Central memory CD8-positive, alpha-beta T cell (primary cell): Measurements from ENCODE around the gene LRP3.

ENCODE experiments used
- ATAC-seq: fragments of 150-1000 bp; cut with Tn5 transposase; replicated peaks from 2 replicates; pipeline ENCODE4 v1.10.0; 2022; ENCODE audit warnings: mild to moderate bottlenecking, moderate FRiP score, moderate number of reproducible peaks; ENCODE audit not compliant: poor library complexity, severe bottlenecking; ENCODE audit errors: extremely low read depth
- DNase-seq, 2 donors: peaks; one replicate each; pipeline ENCODE4 v3.0.0; 2021; ENCODE audit warnings: low spot score in 2 of 2
- H3K27ac Mint-ChIP-seq: one replicate; pipeline ENCODE4 v1.8.0; 2022; ENCODE audit warnings: low read depth, mild to moderate bottlenecking, moderate library complexity, mixed read lengths
- H3K27me3 Mint-ChIP-seq: one replicate; pipeline ENCODE4 v1.8.0; 2022; ENCODE audit warnings: mixed read lengths
- H3K36me3 Mint-ChIP-seq: one replicate; pipeline ENCODE4 v1.8.0; 2022; ENCODE audit warnings: mild to moderate bottlenecking, moderate library complexity, mixed read lengths; ENCODE audit not compliant: insufficient read depth
- H3K4me1 Mint-ChIP-seq: one replicate; pipeline ENCODE4 v1.8.0; 2022; ENCODE audit warnings: mixed read lengths
- H3K4me3 Mint-ChIP-seq: one replicate; pipeline ENCODE4 v1.8.0; 2022; ENCODE audit warnings: mild to moderate bottlenecking, moderate library complexity, mixed read lengths
- H3K9me3 Mint-ChIP-seq: one replicate; pipeline ENCODE4 v1.8.0; 2022; ENCODE audit warnings: mixed read lengths

LRP3 gene

GRCh38 chr19:33199441-33200265, 5.5 kb downstream of the LRP3 start:
- no peak for DNase-seq
- H3K9me3 Mint-ChIP-seq = no peaks in the 10 kb centered on the region
- H3K27me3 Mint-ChIP-seq = peaks cover 17% of the 10 kb centered on the region
- no peak overlapping the region for H3K4me3 Mint-ChIP-seq
- no peak overlapping the region for H3K27ac Mint-ChIP-seq
- ATAC-seq = no peak
- no peaks in the 10 kb centered on the region for H3K4me1 Mint-ChIP-seq
- H3K36me3 Mint-ChIP-seq = no peaks in the 10 kb centered on the region

DNA sequence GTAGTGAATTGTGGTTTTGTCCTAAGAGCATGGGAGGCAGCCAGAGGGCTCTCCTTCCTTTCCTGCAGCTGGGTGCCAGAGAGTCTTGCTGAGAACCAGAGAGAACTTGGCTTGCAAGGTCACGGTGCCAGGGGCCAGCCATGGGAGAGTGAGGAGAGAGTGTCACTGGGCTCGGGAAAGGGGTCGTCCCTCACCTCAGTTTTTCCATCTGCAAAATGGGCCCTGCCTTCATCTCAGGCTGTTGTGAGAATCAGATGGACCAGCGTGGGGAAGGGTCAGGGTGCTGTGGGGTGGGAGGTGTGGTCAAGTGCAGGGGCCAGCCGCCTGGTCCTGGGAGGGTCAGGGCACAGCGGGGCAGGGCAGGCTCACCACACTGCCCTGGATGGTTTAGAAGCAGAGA, 7.3 kb downstream of the LRP3 start:
- DNase-seq (no peak), ATAC-seq (no peak)
- no peaks in the 10 kb centered on the region for H3K9me3 Mint-ChIP-seq
- H3K36me3 Mint-ChIP-seq = no peaks in the 10 kb centered on the region
- peaks cover 7% of the 10 kb centered on the region for H3K27me3 Mint-ChIP-seq
- H3K4me1 Mint-ChIP-seq = no peaks in the 10 kb centered on the region
- no peak overlapping the region for H3K27ac Mint-ChIP-seq
- no peak overlapping the region for H3K4me3 Mint-ChIP-seq

DNA sequence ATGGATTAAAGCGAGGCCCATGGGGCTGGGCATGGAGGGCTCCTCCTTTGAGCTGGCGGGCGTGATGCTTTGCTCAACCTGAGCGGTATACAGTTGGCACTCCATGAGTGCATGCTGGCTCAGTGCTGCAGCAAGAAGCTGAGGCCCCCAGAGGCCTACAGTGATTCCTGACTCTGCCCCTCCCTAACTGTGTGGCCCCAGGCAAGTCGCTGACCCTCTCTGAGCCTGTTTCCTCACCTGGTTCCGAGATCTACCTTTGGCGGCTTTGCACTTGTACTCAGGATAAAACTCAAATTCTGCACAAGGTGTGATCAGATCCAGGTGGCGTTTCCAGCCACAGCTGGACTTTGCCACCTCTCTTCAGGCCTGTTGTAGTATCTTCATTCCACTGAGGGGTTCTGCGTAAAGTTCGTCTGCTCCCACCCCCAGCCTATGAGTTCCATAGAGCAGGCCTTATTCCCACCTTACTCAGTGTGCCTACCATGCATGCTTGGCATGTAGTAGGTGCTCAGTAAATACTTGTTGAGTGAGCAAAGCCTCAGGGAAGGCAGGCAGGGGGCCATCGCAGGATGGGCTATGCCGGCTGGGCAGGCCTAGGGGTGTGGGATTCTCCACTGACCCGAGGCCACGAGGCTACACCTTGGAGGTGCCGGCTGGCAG, 7.9 kb downstream of the LRP3 start:
- H3K36me3 Mint-ChIP-seq = no peaks in the 10 kb centered on the region

DNA sequence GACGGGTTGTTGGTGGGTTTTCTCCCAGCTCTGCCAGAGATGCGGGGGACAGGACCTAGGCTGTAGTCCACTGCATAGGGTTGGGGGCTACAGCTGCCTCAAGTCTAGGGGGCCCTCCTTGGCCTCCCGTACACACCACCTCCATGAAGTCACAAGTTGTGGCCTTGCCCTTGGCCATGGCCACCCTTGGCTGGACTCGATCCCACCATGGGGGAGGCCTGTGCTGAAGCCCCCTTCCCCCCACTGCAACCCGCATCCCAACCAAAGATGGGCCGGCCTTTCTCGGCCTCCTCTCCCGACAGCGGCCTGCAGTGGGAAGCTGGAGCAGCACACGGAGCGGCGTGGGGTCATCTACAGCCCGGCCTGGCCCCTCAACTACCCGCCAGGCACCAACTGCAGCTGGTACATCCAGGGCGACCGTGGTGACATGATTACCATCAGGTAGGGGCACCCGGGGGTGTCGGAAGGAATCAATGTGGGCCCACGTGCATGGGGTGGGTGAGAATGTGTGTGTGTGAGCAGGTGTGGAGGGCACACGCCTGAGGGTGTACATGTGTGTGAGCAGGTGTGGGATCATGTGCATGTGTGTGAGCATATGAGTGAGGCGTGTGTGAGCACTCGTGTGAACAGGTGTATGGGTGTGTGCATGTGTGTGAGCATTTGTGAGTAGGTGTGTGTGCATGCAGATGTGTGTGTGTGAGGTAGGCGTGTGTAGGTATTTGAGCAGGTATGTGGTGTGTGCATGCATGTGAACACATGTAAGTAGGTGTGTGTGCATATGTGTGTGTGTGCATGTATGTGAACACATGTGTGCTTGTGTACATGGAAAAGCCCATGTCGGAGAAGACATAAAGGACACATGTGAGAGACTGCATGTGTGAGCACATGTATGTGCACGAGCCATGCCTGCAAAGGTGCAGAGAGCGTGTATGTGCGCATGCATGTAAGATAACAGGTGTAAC, 8.7 kb downstream of the LRP3 start:
- no peak for ATAC-seq
- no peaks in the 10 kb centered on the region for H3K36me3 Mint-ChIP-seq

More for the DNA sequence above, 7.9 kb downstream of the LRP3 start:
- no peak for DNase-seq
- Mint-ChIP-seq H3K27me3 (peaks cover 1% of the 10 kb centered on the region), H3K9me3 (no peaks in the 10 kb centered on the region), H3K4me1 (no peaks in the 10 kb centered on the region), H3K27ac (no peak overlapping the region), H3K4me3 (no peak overlapping the region)
- no peak for ATAC-seq

DNA sequence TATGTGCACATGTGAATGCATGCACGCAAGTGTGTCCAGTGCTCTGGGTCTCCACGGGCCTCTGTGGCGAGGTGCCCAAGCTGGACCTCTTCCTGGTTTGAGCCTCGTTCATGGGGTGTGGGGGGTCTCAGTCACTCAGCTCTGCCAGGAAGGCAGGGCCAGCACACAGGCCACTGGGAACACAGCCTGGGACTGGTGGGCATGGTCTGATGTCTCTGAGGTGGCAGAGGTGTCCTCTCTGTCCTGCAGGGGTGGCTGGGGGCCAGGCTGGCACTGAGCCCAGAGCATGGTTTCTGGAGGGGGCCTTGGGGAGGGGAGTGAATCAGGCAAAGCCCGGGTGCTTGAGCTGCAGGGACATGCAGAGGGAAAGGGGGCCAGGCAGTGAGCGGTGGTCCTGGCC, 9.4 kb downstream of the LRP3 start:
- no peak for ATAC-seq
- no peaks in the 10 kb centered on the region for H3K36me3 Mint-ChIP-seq
- DNase-seq = no peak
- no peaks in the 10 kb centered on the region for H3K4me1 Mint-ChIP-seq
- H3K27me3 Mint-ChIP-seq = no peaks in the 10 kb centered on the region
- no peak overlapping the region for H3K27ac Mint-ChIP-seq
- H3K9me3 Mint-ChIP-seq = no peaks in the 10 kb centered on the region
- H3K4me3 Mint-ChIP-seq = no peak overlapping the region

More for the DNA sequence above, 8.7 kb downstream of the LRP3 start:
- H3K27me3 Mint-ChIP-seq = no peaks in the 10 kb centered on the region
- no peak overlapping the region for H3K27ac Mint-ChIP-seq
- no peaks in the 10 kb centered on the region for H3K4me1 Mint-ChIP-seq
- no peak for DNase-seq
- no peak overlapping the region for H3K4me3 Mint-ChIP-seq
- H3K9me3 Mint-ChIP-seq = no peaks in the 10 kb centered on the region

DNA sequence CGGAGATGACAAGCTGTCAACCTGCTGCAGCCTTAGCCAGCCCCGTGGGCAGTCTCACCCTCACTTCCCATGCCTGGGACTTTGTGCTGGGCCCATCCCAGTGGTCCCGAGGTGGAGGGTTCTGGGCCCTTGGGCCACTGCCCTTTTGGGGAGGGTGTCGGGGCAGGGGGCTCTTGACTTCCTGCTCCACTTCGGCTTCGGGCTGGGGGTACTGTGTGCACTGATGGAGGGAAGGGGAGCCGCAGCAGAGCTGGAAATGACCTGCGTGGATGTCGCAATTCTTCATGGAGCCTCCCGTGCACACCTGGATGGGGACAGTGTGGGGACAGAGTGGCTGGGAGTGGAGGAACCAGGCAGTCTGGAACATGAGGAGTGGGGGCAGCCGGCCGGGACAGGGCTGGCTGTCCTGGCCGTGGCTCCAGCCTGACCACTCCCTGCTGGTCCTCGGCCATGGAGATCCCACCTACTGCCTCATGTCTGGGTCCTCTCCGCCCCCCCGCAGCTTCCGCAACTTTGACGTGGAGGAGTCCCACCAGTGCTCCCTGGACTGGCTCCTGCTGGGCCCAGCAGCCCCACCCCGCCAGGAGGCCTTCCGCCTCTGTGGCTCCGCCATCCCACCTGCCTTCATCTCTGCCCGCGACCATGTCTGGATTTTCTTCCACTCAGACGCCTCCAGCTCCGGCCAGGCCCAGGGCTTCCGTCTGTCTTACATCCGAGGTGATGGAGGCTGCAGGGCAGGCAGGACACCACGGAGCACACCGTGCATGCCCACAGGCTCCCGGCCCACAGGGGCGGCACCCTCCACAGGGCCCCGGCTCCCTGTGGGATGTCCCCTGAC, 10.2 kb downstream of the LRP3 start:
- no peak overlapping the region for H3K4me3 Mint-ChIP-seq
- ATAC-seq (no peak), DNase-seq (no peak)
- H3K36me3 Mint-ChIP-seq = no peaks in the 10 kb centered on the region
- H3K4me1 Mint-ChIP-seq = no peaks in the 10 kb centered on the region
- no peak overlapping the region for H3K27ac Mint-ChIP-seq
- H3K9me3 Mint-ChIP-seq = no peaks in the 10 kb centered on the region
- no peaks in the 10 kb centered on the region for H3K27me3 Mint-ChIP-seq

DNA sequence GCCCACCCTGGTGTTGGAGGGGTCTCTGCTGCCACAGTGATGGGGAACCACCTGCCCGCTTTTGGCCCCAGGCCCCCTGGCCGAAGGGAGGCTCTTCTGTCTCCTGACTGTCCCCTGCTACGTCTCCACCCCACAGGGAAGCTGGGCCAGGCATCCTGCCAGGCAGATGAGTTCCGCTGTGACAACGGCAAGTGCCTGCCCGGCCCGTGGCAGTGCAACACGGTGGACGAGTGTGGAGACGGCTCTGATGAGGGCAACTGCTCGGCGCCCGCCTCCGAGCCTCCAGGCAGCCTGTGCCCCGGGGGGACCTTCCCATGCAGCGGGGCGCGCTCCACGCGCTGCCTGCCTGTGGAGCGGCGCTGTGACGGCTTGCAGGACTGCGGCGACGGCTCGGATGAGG, 11.0 kb downstream of the LRP3 start:
- H3K36me3 Mint-ChIP-seq = no peaks in the 10 kb centered on the region
- H3K4me1 Mint-ChIP-seq = no peaks in the 10 kb centered on the region
- DNase-seq (no peak), ATAC-seq (no peak)
- H3K27me3 Mint-ChIP-seq = no peaks in the 10 kb centered on the region
- no peaks in the 10 kb centered on the region for H3K9me3 Mint-ChIP-seq
- H3K4me3 Mint-ChIP-seq = no peak overlapping the region
- H3K27ac Mint-ChIP-seq = no peak overlapping the region

DNA sequence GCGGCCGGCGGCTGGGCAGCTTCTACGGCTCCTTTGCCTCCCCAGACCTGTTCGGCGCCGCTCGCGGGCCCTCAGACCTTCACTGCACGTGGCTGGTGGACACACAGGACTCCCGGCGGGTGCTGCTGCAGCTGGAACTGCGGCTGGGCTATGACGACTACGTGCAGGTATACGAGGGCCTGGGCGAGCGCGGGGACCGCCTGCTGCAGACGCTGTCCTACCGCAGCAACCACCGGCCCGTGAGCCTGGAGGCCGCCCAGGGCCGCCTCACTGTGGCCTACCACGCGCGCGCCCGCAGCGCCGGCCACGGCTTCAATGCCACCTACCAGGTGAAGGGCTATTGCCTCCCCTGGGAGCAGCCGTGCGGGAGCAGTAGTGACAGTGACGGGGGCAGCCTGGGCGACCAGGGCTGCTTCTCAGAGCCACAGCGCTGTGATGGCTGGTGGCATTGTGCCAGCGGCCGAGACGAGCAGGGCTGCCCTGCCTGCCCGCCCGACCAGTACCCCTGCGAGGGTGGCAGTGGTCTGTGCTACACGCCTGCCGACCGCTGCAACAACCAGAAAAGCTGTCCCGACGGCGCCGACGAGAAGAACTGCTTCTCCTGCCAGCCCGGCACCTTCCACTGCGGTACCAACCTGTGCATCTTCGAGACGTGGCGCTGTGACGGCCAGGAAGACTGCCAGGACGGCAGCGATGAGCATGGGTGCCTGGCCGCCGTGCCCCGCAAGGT, 11.6 kb downstream of the LRP3 start:
- H3K27me3 Mint-ChIP-seq = no peaks in the 10 kb centered on the region
- DNase-seq = no peak
- no peaks in the 10 kb centered on the region for H3K4me1 Mint-ChIP-seq
- no peak overlapping the region for H3K4me3 Mint-ChIP-seq
- ATAC-seq = no peak
- H3K27ac Mint-ChIP-seq = no peak overlapping the region
- no peaks in the 10 kb centered on the region for H3K36me3 Mint-ChIP-seq
- H3K9me3 Mint-ChIP-seq = no peaks in the 10 kb centered on the region

DNA sequence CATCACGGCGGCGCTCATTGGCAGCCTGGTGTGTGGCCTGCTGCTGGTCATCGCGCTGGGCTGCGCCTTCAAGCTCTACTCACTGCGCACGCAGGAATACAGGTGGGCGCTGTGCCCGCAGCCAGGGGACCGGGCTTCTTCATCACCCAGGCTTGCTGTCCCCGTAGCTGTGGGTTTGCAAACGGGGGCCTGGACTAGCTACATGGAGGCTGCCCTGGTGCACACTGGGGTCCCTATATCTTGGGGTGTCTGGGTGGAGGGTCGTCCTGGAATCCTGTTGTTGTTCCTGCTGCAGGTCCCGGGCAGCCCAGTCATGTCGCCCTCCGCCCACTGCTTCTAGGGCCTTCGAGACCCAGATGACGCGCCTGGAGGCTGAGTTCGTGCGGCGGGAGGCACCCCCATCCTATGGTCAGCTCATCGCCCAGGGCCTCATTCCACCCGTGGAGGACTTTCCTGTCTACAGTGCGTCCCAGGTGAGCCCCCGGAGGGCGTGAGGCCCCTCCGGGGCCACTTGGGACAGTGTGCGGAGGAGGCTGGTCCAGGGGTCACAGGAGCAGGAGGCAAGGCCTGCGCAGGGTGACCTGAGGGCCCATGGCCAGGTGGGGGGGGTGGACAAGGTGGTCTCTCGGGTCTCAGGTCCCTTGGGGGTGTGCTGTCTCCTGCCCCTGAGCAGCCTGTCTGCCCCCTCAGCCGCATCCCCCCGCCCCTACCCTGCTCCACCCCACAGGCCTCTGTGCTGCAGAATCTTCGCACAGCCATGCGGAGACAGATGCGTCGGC, 12.3 kb downstream of the LRP3 start:
- Mint-ChIP-seq H3K27me3 (no peaks in the 10 kb centered on the region), H3K27ac (no peak overlapping the region)

GRCh38 chr19:33207040-33207620, 13.0 kb downstream of the LRP3 start:
- H3K36me3 Mint-ChIP-seq = no peaks in the 10 kb centered on the region
- ATAC-seq (no peak), DNase-seq (no peak)
- no peaks in the 10 kb centered on the region for H3K9me3 Mint-ChIP-seq
- H3K27ac Mint-ChIP-seq = no peak overlapping the region
- H3K4me1 Mint-ChIP-seq = no peaks in the 10 kb centered on the region
- no peaks in the 10 kb centered on the region for H3K27me3 Mint-ChIP-seq
- H3K4me3 Mint-ChIP-seq = no peak overlapping the region

More for the DNA sequence above, 12.3 kb downstream of the LRP3 start:
- ATAC-seq = no peak
- no peak overlapping the region for H3K4me3 Mint-ChIP-seq
- no peaks in the 10 kb centered on the region for H3K9me3 Mint-ChIP-seq
- no peaks in the 10 kb centered on the region for H3K36me3 Mint-ChIP-seq
- H3K4me1 Mint-ChIP-seq = no peaks in the 10 kb centered on the region
- DNase-seq = no peak

DNA sequence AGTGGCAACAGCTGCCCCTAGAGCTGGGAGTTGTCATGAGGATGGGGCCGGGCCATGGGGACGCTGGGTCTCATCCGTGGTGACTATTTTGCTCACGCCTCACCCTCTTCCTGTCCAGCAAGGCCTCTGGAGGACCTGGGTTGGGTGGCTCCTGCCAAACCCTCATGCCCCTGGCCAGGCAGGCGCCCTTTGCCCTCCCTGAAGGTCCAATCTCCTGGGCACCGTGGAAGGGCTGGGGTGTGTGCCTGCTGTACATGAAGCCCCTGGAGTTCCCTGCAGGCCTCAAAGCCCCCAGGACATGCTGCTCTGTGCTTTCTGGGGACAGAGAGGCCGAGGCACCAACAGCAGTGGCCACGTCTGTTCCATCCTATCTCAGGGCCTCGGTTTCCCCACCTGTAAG, 13.8 kb downstream of the LRP3 start:
- Mint-ChIP-seq H3K4me3 (no peak overlapping the region), H3K27ac (no peak overlapping the region), H3K27me3 (no peaks in the 10 kb centered on the region), H3K9me3 (no peaks in the 10 kb centered on the region), H3K36me3 (no peaks in the 10 kb centered on the region), H3K4me1 (no peaks in the 10 kb centered on the region)
- DNase-seq (no peak), ATAC-seq (no peak)
